NCI-H1694 (cell line): ENCODE measurements around the gene HSD11B2.

ENCODE experiments used
- DNase-seq: peaks from one replicate; lab custom pipeline; 2025; lab: John Stamatoyannopoulos, UW

Gene HSD11B2

GRCh38 chr16:67396159-67397035 lies 34.5 kb upstream of the HSD11B2 start:
- DNase-seq: peak; percentile 89

DNA sequence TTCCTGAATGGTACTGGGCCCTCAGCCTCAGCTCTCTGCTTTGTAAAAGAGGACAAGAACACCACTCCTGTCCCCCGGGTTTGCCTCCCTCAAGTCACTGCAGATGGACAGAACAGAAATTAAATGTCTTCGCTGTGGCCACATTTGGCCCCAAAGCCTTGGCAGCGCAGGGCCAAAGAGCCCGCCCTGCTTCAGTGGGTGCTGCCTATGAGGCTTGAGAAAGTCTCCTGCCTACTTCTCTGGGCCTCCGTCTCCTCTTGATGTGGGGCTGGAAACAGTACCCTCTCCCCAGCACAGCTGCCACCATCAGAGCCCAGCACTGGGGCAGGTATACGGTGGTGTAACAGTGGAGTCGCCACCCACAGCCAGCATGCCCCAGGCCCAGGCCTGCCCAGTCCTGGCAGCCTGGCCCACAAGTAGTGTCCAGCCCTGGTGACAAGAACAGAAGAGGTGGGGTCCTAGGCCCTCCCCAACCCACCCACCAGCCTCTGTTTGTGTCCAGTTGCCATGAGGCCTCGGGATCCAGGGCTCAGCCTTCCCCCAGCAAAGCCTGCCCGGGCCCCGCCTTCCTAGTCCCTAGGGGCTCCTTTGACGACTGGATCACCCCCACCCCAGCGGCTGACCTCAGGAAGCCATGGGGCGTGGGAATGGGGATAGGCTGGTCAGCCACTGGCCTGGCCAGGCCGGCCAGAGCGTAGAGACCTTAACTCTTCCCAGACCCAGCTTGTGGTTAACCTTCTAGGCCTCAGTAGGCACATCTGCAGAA lies 33.7 kb upstream of the HSD11B2 start:
- no peak for DNase-seq

GRCh38 chr16:67397812-67398545 lies 32.9 kb upstream of the HSD11B2 start:
- peak; percentile 21 for DNase-seq

- DNase-seq: no peak
These were observed 32.2 kb upstream of the HSD11B2 start for GRCh38 chr16:67398546-67399217.

DNA sequence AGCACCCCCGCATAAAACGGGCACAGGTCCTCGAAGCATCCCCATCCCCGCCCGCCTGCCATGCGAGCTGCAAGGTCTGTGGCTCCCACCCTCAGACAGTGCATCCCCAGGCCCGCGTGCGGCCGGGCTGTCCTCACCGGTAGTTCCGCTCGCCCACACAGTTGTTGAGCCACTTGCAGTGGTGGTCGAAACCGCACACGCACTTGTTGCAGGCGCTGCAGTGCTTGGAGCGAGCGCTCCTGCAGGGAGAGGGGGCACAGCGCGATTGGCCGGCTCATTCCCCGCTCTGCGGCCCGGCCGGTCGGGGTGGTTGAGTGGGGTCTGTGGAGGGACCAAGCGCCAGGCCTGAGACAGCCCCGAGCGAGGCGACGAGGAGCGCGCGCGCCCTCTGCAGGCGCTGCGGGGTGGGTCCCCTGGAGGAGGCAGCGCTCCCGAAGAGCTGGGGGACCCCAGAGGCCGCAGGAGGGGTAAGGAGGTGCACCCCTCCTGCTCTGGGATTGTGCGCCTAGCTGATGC lies 31.6 kb upstream of the HSD11B2 start:
- no peak for DNase-seq

DNA sequence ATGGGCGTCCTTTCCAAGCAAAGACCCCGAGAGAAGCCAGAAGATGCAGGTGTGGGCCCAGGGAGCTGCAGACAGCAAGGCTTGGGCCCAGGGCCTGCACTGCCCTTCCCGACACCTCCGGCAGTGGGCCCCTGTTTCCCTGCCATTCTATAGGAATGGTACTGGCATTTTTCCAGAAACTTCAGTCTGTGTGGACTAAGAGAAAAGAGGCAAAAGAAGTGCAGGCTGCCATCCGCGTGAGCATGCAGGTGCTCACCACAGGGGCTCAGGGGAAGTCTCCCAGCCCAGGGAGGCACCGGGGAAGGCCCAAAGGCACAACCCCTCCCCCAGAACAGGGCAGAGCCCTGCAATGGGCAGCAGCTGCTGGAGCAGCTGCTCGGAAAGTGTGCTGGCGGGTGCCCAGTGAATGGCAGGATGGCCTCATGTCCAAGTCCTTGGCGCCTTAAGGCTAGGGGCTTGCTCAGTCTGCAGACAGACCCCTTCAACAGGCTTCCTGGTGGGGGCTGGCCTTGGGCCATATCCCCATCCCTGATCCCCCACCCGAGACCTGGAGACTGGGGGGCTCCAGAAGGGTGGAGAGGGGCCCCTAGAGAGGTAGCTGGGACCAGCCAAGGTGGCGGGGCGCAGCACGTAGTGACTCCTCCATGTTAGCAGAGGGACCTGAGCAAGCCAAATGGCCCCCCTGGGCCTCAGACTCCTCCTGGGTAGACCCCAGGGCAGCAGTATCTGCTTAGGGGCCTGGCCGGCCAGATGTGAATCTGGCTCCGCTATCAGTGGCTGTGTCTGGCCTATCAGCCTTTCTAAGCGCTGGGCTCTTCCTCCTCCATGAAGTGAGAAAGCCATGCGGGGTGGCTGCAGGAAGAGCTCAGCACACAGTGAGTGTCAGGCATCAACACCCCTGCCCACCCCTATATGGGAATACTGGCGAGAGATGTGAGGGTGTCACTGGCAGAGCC lies 30.9 kb upstream of the HSD11B2 start:
- peak; percentile 17 for DNase-seq

DNA sequence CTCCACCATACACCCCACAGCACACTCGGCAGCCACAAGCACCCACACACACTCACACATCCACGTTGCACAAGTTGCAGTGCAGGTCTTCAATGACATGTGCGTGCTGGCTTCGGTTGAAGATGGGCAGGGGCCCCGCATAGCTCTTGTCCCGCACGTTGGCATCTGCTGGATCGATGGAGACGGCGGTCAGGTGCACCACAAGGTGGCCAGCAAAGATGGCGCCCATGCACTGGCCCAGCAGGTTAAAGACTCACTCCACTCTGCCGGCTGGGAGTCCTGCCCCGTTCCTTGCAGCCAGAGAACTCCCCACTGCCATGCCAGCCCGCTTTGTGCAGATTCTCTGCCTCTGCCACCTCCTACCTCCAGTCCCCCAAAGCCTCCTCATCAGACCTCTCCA lies 30.0 kb upstream of the HSD11B2 start:
- no peak for DNase-seq

GRCh38 chr16:67403976-67404555 lies 26.9 kb upstream of the HSD11B2 start:
- no peak for DNase-seq

DNA sequence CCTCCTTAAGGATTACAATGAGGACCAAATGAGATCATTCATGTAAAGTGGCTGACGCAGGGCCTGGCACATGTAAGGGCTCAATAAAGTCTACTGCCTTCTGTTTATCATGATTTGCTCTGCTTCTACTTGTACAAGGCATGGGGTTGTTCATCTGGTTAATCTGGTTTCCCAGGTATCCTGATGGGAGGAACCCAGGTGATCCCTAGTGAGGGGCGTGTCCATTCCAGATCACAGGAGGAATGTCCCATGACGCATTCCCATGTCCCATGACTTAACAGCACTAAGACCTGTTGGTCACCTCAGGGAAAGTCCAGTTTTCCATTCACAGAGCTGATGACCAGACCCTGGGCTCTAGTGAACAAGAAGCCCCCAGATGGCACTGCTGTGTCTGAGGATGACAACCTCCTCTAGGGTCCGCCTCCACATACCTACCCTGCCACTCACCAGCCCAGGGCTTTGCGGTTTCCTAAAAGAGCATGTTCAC lies 26.1 kb upstream of the HSD11B2 start:
- no peak for DNase-seq

GRCh38 chr16:67405336-67405735 lies 25.6 kb upstream of the HSD11B2 start:
- DNase-seq: no peak

DNA sequence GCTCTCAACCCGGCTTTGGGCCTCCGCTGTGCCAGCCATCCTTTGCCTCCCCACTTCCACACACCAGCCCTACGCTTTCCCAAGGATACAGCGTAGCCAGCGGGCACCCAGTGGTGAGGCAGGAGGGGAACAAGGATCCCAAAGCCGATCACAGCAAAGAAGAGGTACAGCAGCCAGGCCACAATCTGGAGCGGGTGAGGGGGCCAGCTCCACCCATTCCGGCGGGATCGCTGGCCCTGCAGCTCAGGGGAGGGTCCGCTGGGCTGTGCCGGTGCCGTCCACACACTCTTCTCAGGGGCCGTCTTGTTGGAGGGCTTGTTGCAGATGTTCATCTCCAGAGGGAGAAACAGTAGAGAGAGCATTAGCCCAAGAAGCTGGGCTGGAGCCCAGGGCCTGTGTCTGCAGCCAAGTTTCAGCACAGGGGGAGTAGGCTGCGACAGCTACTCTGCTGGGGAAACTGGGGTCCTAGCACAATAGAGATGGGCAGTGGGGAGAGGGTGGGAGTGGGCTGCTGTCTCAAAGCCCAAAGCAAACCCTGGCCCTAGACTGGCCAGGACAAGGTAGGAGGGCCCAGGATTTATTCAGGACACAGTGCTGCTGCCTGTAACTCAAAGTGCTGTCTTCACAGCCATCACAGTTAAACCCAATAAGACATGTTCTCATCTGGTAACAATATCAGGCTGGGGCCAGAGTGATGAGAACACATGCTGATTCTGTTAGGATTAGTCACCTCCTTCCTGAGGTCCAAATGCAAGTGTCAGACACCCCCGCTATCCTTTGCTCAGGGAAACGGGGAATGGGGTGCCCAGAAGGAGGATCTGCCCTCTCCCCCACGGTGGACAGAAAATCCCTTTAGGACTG lies 24.6 kb upstream of the HSD11B2 start:
- no peak for DNase-seq

GRCh38 chr16:67407176-67407787 lies 23.6 kb upstream of the HSD11B2 start:
- DNase-seq: no peak

DNA sequence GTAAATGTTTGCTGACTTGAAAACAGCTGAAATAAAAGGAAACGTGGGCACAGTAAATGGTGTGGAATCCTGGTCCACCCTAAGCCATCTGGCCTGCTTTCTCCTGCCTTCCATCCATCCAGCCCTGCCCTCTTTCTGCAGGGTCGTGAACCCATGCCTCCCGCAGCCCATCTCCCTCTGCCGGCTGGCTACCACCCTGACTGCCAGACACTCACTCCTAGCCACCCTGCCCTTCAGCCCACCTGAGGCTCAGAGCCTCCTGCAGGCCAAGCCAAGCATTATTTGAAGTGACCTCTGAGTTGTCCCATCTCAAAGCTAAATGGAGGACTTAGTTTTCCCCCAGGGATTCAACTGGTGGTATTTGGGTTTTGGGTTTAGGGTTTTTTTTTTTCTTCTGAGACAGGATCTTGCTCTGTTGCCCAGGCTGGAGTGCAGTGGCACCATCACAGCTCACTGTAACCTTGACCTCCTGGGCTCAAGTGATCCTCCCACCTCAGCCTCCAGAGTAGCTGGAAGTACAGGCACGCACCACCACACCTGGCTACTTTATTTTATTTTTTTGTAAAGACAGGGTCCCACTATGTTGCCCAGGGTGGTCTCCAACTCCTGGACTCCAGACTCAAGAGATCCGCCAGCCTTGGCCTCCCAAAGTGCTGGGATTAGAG lies 23.0 kb upstream of the HSD11B2 start:
- no peak for DNase-seq

DNA sequence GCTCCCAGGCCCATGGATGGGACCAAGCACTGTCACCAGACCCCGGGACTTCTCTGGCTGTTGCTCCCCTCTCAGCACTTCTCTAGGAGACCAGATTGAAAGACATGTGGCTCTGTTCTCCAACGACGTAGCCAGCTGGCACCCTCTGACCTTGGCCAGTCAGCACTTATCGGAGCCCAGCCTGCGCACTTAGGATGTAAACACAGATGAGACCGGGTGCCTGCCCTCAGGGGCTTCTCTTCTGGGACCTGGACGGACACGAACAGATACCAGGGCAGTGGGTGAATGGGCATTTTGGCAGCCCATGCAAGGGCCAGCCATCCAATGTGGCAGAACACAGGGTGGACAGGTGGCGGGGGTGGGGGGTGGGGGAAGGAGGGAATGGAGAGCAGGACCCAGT lies 21.3 kb upstream of the HSD11B2 start:
- DNase-seq: no peak

DNA sequence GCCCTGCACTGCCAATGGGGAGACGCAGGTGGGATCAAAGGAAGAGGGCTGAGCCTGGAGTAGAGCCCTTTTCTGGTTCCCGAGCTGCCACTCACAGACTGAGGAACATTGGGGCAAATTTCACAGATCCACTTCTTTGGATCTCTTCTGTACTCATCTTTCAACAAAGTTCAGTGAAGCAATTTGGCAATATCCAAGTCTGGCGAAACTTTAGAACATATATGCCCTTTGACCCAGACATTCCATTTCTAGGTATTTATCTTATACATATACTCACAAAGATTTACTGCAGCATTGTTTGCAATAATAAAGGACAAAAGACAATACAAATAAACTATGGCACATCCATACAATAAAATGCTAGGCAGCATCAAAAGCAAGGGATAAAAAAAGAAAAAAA lies 19.6 kb upstream of the HSD11B2 start:
- DNase-seq: no peak

- DNase-seq: no peak
These were observed 18.6 kb upstream of the HSD11B2 start for GRCh38 chr16:67412294-67412693.

- DNase-seq: no peak
These were observed 16.7 kb upstream of the HSD11B2 start for GRCh38 chr16:67413978-67414911.
